ENCODE results near the gene RHOT2.
"Not testable (repeated sequence)": the region's sequence is repeated elsewhere in the genome, so short reads cannot be mapped to it uniquely, and the experiment has no call there.

The RHOT2 gene

DNA sequence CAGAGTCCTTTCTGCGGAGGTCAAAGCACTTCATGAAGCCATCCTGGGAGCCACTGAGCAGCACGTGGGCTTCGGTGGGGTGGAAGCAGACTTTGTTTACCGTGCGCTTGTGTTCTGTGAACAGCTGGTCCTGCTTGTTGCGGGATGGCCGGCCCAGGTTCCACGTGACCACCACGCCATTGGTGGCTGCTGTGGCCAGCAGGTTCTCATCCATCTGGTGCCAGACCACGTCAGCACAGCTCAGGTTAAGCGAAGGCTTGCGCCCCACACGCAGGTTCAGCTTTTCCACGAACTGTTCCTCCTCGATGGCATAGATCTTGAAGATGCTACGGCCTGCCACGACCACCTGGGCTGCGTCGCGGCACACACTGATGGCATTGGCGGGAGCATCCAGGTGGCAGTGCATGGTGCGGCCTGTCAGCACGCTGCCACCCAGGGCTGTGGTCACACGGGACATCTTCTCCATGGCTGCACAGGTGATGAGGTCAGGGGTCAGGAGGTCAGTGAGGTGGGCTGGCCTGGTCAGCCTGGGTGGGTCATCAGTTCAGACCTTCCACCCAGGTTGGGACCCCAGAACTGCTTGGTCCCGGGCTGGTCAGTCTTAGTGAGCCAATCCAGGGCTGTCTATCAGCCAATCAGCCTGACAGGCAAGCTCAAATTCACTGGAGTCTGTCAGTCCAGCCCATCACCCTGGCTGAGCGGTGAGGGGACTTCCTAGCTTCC, 21.4 kb downstream of the RHOT2 start:
- peaks cover 7% of the 10 kb centered on the region for H3K27me3 ChIP-seq (replicated peaks; ENCODE audit: control insufficient read depth, insufficient read depth, low read length)
- H3K4me1 ChIP-seq (ENCODE audit: control insufficient read depth, insufficient read depth, low read length), result peaks cover 14% of the 10 kb centered on the region
- H3K9me3 ChIP-seq (ENCODE audit: control insufficient read depth, low read length), result no peaks in the 10 kb centered on the region
- H3K9ac ChIP-seq (ENCODE audit: low read length), result peak overlapping the region; percentile 97
- H3K4me3 ChIP-seq (ENCODE audit: low read length), result peak overlapping the region; percentile 96
- DNase-seq (ENCODE audit: low read depth), result no peak
- H3K36me3 ChIP-seq (ENCODE audit: control insufficient read depth, insufficient read depth, low read length, severe bottlenecking), result peaks cover 5% of the 10 kb centered on the region

GRCh38 chr16:691242-691641, 23.3 kb downstream of the RHOT2 start:
- H3K27me3 ChIP-seq (replicated peaks; ENCODE audit: control insufficient read depth, insufficient read depth, low read length), result peaks cover 14% of the 10 kb centered on the region
- not testable (repeated sequence) for H3K4me3 ChIP-seq (ENCODE audit: low read length); DNase-seq (ENCODE audit: low read depth)

GRCh38 chr16:692356-693108, 24.6 kb downstream of the RHOT2 start:
- peaks cover 14% of the 10 kb centered on the region for H3K4me1 ChIP-seq (ENCODE audit: control insufficient read depth, insufficient read depth, low read length)
- H3K27me3 ChIP-seq (replicated peaks; ENCODE audit: control insufficient read depth, insufficient read depth, low read length), result peaks cover 14% of the 10 kb centered on the region
- no peaks in the 10 kb centered on the region for H3K9me3 ChIP-seq (ENCODE audit: control insufficient read depth, low read length)
- no peak for DNase-seq (ENCODE audit: low read depth)
- no peaks in the 10 kb centered on the region for H3K36me3 ChIP-seq (ENCODE audit: control insufficient read depth, insufficient read depth, low read length, severe bottlenecking)
- H3K4me3 ChIP-seq (ENCODE audit: low read length), result no peak overlapping the region
- H3K9ac ChIP-seq (ENCODE audit: low read length), result no peak overlapping the region

More at GRCh38 chr16:691242-691641, 23.3 kb downstream of the RHOT2 start:
- not testable (repeated sequence) for H3K9me3 ChIP-seq (ENCODE audit: control insufficient read depth, low read length); H3K9ac ChIP-seq (ENCODE audit: low read length); H3K36me3 ChIP-seq (ENCODE audit: control insufficient read depth, insufficient read depth, low read length, severe bottlenecking)
- peaks cover 14% of the 10 kb centered on the region for H3K4me1 ChIP-seq (ENCODE audit: control insufficient read depth, insufficient read depth, low read length)

DNA sequence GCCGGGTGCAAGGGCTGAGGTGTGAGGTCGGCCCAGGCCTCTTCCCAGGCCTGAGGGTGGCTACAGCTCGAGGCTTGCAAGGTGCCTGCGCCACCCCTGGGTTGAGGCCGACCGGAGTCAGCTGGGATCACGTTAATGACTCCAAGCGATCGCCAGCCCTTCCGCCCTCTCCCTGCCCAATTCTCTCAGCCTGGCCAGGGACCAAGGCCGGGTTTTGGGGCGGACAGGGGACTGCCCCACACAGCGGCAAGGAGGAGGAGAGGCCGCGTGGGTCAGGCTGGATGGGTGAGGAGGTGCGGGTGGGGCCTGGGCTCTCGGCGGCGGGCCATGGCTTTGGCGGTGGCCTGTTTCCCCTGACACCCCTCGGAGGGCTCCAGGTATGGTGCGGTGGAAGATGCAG, 25.4 kb downstream of the RHOT2 start:
- Histone ChIP-seq H3K4me1 (ENCODE audit: control insufficient read depth, insufficient read depth, low read length) (peaks cover 14% of the 10 kb centered on the region), H3K36me3 (ENCODE audit: control insufficient read depth, insufficient read depth, low read length, severe bottlenecking) (no peaks in the 10 kb centered on the region), H3K4me3 (ENCODE audit: low read length) (no peak overlapping the region), H3K9me3 (ENCODE audit: control insufficient read depth, low read length) (no peaks in the 10 kb centered on the region), H3K9ac (ENCODE audit: low read length) (no peak overlapping the region), H3K27me3 (replicated peaks; ENCODE audit: control insufficient read depth, insufficient read depth, low read length) (peaks cover 14% of the 10 kb centered on the region)
- no peak for DNase-seq (ENCODE audit: low read depth)

DNA sequence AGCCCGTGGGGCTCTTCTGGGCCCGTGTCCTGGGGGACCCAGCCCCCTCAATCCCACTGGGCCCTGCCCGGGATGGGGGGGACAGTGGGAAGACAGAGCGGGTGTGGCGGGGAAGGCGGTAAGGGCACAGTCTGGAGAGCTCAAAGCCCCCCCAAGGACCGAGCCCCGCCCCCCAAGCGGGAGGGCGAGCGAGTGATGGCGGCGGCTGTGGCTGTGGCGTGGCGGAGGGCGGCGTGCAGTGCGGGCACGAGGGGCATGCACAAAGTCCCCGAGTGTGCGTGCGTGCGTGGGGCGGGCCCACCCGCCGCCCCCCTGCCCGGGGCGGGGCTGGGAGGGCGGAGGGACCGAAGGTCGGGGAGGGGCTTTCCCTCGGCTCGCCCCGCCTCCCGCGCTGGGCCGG, 25.8 kb downstream of the RHOT2 start:
- H3K36me3 ChIP-seq (ENCODE audit: control insufficient read depth, insufficient read depth, low read length, severe bottlenecking), result no peaks in the 10 kb centered on the region
- no peak overlapping the region for H3K4me3 ChIP-seq (ENCODE audit: low read length)
- no peaks in the 10 kb centered on the region for H3K9me3 ChIP-seq (ENCODE audit: control insufficient read depth, low read length)
- H3K4me1 ChIP-seq (ENCODE audit: control insufficient read depth, insufficient read depth, low read length), result peaks cover 10% of the 10 kb centered on the region
- no peak overlapping the region for H3K9ac ChIP-seq (ENCODE audit: low read length)
- H3K27me3 ChIP-seq (replicated peaks; ENCODE audit: control insufficient read depth, insufficient read depth, low read length), result peaks cover 14% of the 10 kb centered on the region
- DNase-seq (ENCODE audit: low read depth), result no peak

GRCh38 chr16:694187-694862, 26.4 kb downstream of the RHOT2 start:
- Histone ChIP-seq H3K4me1 (ENCODE audit: control insufficient read depth, insufficient read depth, low read length) (peaks cover 5% of the 10 kb centered on the region), H3K36me3 (ENCODE audit: control insufficient read depth, insufficient read depth, low read length, severe bottlenecking) (no peaks in the 10 kb centered on the region), H3K4me3 (ENCODE audit: low read length) (no peak overlapping the region), H3K9ac (ENCODE audit: low read length) (no peak overlapping the region), H3K27me3 (replicated peaks; ENCODE audit: control insufficient read depth, insufficient read depth, low read length) (peaks cover 16% of the 10 kb centered on the region), H3K9me3 (ENCODE audit: control insufficient read depth, low read length) (no peaks in the 10 kb centered on the region)
- DNase-seq (ENCODE audit: low read depth), result no peak

GRCh38 chr16:694863-695354, 27.0 kb downstream of the RHOT2 start:
- Histone ChIP-seq H3K9me3 (ENCODE audit: control insufficient read depth, low read length) (no peaks in the 10 kb centered on the region), H3K4me3 (ENCODE audit: low read length) (no peak overlapping the region), H3K27me3 (replicated peaks; ENCODE audit: control insufficient read depth, insufficient read depth, low read length) (peaks cover 16% of the 10 kb centered on the region), H3K36me3 (ENCODE audit: control insufficient read depth, insufficient read depth, low read length, severe bottlenecking) (no peaks in the 10 kb centered on the region), H3K4me1 (ENCODE audit: control insufficient read depth, insufficient read depth, low read length) (no peaks in the 10 kb centered on the region), H3K9ac (ENCODE audit: low read length) (no peak overlapping the region)
- DNase-seq (ENCODE audit: low read depth), result no peak

- H3K36me3 ChIP-seq (ENCODE audit: control insufficient read depth, insufficient read depth, low read length, severe bottlenecking), result no peaks in the 10 kb centered on the region
Observed at GRCh38 chr16:695355-696089, 27.6 kb downstream of the RHOT2 start.

DNA sequence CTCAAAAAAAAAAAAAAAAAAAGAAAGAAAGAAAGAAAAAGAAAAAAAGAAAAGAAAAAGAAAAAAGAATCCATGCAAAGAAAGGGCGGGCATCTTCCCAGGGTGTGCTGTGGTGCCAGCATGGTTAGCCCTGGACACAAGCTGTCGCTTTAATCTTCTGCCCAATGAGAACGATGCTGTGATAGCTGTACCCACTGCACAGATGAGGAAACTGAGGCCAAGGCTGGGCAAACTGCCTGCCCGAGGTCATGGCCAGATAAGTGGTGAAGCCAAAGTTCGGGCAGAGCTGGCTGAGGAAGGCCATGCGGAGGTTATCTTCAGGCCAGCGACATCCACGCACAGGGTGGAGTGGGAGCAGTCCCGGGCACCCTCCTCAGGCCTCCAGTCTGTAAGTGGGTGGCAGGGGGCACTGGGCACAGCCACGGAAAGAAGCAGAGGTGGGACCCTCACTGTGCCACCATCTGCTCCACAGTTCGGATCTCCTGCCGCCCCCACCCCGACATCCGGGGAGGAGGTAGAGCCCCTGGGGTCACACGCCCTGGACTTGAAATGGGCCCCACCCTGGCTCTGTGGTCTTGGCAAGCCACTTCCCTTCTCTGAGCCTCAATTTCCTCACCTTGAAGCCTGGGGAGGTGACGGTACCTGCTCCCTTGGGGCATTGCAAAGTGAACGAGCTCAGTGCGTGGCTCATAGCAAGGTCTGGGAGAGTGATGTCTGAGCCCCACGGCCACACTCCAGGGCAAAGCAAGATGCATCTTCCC, 31.2 kb downstream of the RHOT2 start:
- no peak overlapping the region for H3K9ac ChIP-seq (ENCODE audit: low read length)
- no peak overlapping the region for H3K4me3 ChIP-seq (ENCODE audit: low read length)
- H3K9me3 ChIP-seq (ENCODE audit: control insufficient read depth, low read length), result no peaks in the 10 kb centered on the region
- no peak for DNase-seq (ENCODE audit: low read depth)
- H3K36me3 ChIP-seq (ENCODE audit: control insufficient read depth, insufficient read depth, low read length, severe bottlenecking), result no peaks in the 10 kb centered on the region
- peaks cover 47% of the 10 kb centered on the region for H3K27me3 ChIP-seq (replicated peaks; ENCODE audit: control insufficient read depth, insufficient read depth, low read length)
- no peaks in the 10 kb centered on the region for H3K4me1 ChIP-seq (ENCODE audit: control insufficient read depth, insufficient read depth, low read length)

More at GRCh38 chr16:695355-696089, 27.6 kb downstream of the RHOT2 start:
- Histone ChIP-seq H3K4me1 (ENCODE audit: control insufficient read depth, insufficient read depth, low read length) (no peaks in the 10 kb centered on the region), H3K9me3 (ENCODE audit: control insufficient read depth, low read length) (no peaks in the 10 kb centered on the region), H3K27me3 (replicated peaks; ENCODE audit: control insufficient read depth, insufficient read depth, low read length) (peaks cover 22% of the 10 kb centered on the region), H3K4me3 (ENCODE audit: low read length) (no peak overlapping the region), H3K9ac (ENCODE audit: low read length) (no peak overlapping the region)
- no peak for DNase-seq (ENCODE audit: low read depth)

Measured in adipocyte (in vitro differentiated cells).